BE2C (cell line): ENCODE results near the gene TST.

ENCODE experiments used
- DNase-seq: peaks from one replicate; pipeline ENCODE4 v3.0.0-alpha.2; 2020
- H3K27me3 ChIP-seq: fragments of 250-450 bp; sonication (Bioruptor Pico); 2 replicates; pipeline ENCODE4 v1.5.1; 2020; ENCODE audit warnings: mild to moderate bottlenecking
- H3K36me3 ChIP-seq: fragments of 250-450 bp; sonication (Bioruptor Pico); 2 replicates; pipeline ENCODE4 v1.5.1; 2020; ENCODE audit warnings: mild to moderate bottlenecking
- H3K4me1 ChIP-seq: fragments of 250-450 bp; sonication (Bioruptor Pico); 2 replicates; pipeline ENCODE4 v1.5.1; 2020
- H3K4me3 ChIP-seq: 2 replicates; pipeline ENCODE4 v1.5.1; 2011; ENCODE audit warnings: low read depth, low read length
- H3K9me3 ChIP-seq: fragments of 250-450 bp; sonication (Bioruptor Pico); 2 replicates; pipeline ENCODE4 v1.5.1; 2020
- TF ChIP-seq, protein P1 (sequence below): IDR thresholded peaks from 2 replicates; pipeline ENCODE4 v1.5.1; 2012; ENCODE audit warnings: mild to moderate bottlenecking, low read depth, low read length

The TST gene

DNA sequence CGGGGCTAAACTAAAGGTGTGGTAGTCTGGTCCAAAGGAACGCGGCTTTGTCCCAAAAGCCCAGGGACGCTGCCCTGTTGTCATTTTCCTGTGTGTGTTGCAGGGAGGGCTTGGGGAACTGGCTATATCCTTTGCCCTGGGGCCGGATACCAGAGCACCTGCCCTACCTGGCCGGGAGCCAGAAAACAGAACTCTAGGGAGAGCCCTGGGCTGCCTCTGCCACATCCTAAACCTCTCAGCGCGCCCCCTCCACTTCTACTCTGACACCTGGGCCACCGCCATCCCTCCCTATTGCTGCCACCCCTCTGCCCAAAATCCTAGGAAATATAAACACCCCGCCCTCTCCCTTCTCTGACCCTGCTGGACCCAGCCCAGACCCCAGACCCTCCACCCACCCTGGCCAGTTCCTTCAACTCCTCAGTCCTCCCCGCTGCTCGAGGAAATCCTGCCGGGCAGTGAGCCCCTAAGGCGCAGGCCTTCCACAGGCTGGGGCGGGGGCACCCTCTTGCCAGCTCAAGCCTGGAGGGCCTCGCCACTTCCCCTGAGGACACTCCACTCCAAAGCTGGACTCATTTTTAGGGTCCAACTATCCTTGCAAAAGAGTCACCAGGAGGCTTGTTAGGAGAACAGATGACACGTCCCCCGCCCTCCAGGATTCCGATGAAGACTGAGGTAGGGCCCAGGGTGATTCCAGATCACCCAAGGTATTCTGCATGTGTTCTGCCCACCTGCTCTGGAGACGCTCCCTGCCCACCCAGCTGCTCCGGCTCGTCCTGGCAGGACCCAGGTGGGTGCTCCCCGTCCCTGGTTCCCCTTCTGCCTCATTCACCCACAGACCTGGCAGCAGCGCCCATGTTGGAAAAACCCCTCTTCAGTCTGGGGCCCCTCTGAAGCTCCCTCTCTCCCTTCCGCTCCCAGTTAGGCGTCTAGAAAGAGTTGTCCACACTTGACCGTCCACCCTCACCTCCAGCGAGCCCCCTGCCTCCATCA lies 44.5 kb upstream of the TST start:
- Histone ChIP-seq H3K4me1 (peaks cover 12% of the 10 kb centered on the region), H3K36me3 (no peaks in the 10 kb centered on the region; the same call in none of the 2 replicates), H3K9me3 (no peaks in the 10 kb centered on the region), H3K27me3 (peaks cover 12% of the 10 kb centered on the region), H3K4me3 (no peak overlapping the region)
- TF ChIP-seq, protein P1, sequence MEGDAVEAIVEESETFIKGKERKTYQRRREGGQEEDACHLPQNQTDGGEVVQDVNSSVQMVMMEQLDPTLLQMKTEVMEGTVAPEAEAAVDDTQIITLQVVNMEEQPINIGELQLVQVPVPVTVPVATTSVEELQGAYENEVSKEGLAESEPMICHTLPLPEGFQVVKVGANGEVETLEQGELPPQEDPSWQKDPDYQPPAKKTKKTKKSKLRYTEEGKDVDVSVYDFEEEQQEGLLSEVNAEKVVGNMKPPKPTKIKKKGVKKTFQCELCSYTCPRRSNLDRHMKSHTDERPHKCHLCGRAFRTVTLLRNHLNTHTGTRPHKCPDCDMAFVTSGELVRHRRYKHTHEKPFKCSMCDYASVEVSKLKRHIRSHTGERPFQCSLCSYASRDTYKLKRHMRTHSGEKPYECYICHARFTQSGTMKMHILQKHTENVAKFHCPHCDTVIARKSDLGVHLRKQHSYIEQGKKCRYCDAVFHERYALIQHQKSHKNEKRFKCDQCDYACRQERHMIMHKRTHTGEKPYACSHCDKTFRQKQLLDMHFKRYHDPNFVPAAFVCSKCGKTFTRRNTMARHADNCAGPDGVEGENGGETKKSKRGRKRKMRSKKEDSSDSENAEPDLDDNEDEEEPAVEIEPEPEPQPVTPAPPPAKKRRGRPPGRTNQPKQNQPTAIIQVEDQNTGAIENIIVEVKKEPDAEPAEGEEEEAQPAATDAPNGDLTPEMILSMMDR = no peak
- peak; percentile 73 for DNase-seq

DNA sequence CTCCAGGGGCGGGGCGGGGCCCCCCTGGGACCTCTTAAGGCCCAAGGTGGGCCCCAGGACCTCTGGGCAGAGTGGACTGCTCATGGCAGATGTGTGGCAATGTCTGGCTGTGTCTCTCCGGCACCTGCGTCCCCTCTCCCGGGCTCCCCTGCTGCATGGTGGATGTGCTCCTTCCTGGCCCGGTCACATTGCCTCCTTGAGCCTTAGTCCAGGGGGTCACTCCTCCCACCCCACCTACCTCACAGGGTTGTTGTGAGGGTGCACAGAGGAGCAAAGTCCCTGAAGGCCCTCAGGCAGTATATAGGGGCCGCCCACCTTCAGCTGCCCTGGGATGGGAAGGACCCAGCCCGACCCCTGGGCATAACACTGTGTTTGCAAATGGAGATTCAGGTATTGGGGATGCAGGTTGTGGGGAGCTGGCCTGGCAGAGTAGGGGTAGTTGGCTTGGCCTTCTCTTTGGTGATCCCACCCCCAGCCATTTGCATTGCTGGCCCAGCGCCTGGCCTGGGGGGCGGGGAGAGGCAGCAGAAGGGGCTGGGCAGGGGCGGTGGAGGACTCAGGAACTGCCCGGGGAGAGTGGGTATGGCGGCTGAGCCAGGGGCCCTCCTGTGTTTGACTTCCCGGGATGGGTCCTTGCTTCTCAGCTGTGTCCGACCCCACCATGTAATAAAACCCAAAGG lies 43.6 kb upstream of the TST start:
- TF ChIP-seq, protein P1 = no peak
- H3K36me3 ChIP-seq = no peaks in the 10 kb centered on the region; the same call in none of the 2 replicates
- no peaks in the 10 kb centered on the region for H3K9me3 ChIP-seq
- H3K27me3 ChIP-seq = peaks cover 3% of the 10 kb centered on the region
- peaks cover 12% of the 10 kb centered on the region for H3K4me1 ChIP-seq
- H3K4me3 ChIP-seq = no peak overlapping the region
- DNase-seq = no peak

DNA sequence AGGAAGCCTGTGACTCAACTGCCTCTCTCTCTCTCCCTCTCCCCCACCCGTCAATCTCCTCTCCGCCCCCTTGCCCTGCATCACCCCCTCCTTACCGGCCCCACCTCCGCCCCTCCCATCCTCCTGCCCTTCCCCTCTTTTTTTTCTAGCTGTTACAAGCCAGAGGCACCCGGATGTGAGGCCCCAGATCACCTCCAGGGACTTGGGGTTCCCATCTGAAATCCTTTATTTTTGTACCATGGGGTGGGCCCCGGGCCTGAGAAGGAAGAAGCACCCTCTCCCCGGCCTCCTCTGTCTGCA lies 43.1 kb upstream of the TST start:
- DNase-seq = no peak
- Histone ChIP-seq H3K9me3 (no peaks in the 10 kb centered on the region), H3K4me3 (no peak overlapping the region), H3K36me3 (no peaks in the 10 kb centered on the region; the same call in none of the 2 replicates), H3K4me1 (peaks cover 12% of the 10 kb centered on the region), H3K27me3 (no peaks in the 10 kb centered on the region)
- TF ChIP-seq, protein P1 = no peak

DNA sequence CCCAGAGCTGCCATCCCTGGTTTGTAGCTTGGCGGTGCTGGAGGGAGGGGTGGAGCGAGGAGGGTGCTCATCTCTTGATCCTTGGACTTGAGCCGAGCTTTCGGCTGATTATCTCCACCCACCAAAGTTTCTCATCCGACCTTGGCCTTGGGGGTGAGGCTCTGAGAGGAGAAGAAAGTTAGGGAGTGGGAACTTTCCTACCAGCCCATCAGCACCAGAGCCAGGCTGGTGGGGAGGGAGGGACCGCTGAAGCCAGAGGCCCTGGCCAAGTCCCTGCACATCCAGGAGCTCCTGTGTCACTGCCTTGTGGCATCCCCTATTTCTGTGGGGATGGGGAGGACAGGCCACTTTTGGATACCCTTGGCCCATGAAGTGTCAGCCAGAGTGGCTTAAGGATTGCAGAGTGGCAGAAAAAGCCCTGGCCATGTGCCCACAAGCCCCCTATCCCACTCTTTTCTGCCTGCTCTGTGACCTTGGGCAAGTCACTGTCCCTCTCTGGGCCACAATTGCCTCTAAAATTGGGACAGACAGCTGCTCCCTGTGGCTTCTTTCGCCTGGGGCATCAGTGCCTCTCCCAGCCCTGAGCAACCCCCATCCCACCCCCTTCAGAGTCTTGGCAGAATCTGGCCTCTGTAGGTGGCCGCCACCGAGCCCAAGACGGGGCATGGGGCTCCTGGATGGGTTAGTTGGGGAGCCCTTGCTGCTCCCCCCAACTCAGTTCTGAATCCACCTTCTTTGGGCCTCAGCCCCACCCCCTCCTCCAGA lies 42.5 kb upstream of the TST start:
- H3K9me3 ChIP-seq = no peaks in the 10 kb centered on the region
- TF ChIP-seq, protein P1 = no peak
- no peak overlapping the region for H3K4me3 ChIP-seq
- H3K4me1 ChIP-seq = peaks cover 12% of the 10 kb centered on the region
- H3K27me3 ChIP-seq = no peaks in the 10 kb centered on the region
- no peak for DNase-seq
- peaks cover 4% of the 10 kb centered on the region for H3K36me3 ChIP-seq

DNA sequence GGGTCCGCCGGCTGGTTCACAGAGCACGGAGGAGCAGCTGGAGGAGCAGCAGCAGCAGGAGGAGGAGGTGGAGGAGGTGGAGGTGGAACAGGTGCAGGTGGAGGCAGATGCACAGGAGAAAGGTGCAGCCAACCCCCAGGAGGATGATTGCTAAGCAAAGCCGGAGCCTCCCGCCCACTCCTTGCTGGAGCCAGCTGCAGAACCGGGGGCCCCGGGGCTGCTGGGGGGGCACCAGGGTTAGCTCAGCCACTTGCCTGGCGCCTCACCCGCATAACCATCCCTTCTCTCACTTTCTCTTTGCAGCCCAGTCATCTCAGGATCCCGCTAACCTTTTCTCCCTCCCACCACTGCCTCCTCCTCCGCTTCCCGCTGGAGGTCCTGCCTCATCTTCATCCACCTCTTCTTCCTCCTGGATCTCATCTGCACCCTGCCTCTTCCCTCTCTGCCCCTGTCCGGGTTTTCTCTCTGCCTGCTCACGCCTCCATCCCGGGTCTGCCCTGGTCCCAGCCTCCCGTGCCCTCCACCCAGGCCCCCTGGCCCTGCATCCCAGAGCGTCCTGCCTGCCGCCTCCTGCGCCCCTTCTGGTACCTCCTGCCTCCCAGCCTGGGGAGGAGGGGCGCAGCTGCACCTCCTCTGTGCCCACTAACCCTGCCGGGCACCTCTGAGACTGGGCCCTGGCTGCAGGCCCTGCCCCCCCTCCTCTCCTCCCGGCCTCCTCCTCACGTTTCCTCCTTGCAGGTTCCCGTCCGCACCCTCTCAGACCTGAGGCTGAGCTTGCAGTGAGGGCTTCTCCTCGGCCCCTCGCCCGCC lies 41.8 kb upstream of the TST start:
- no peak for DNase-seq
- no peak overlapping the region for H3K4me3 ChIP-seq
- H3K36me3 ChIP-seq = peaks cover 8% of the 10 kb centered on the region
- H3K9me3 ChIP-seq = no peaks in the 10 kb centered on the region
- H3K27me3 ChIP-seq = no peaks in the 10 kb centered on the region
- peaks cover 12% of the 10 kb centered on the region for H3K4me1 ChIP-seq
- TF ChIP-seq, protein P1 = no peak
